Nephron (organoid): ENCODE data around the gene CAP2.

ENCODE experiments used
- H3K27ac Mint-ChIP-seq, 3 experiments: 2 replicates each; pipeline ENCODE4 v1.8.0; 2020; ENCODE audit warnings: mixed read lengths in 3 of 3, mild to moderate bottlenecking in 2 of 3, moderate library complexity in 1 of 3
- H3K27me3 Mint-ChIP-seq: 2 replicates; pipeline ENCODE4 v1.8.0; 2021; ENCODE audit warnings: low read depth, mild to moderate bottlenecking, moderate library complexity, mixed read lengths
- H3K36me3 Mint-ChIP-seq: 2 replicates; pipeline ENCODE4 v1.8.0; 2020; ENCODE audit warnings: low read depth, mixed read lengths
- H3K4me1 Mint-ChIP-seq: 2 replicates; pipeline ENCODE4 v1.8.0; 2020; ENCODE audit warnings: mixed read lengths
- H3K4me3 Mint-ChIP-seq, 3 experiments: 2 replicates each; pipeline ENCODE4 v1.8.0; 2020; ENCODE audit warnings: mild to moderate bottlenecking in 3 of 3, mixed read lengths in 3 of 3, moderate library complexity in 2 of 3
- H3K9me3 Mint-ChIP-seq: 2 replicates; pipeline ENCODE4 v1.8.0; 2020; ENCODE audit warnings: mixed read lengths
- CTCF ChIP-seq, 3 experiments: fragments of 200-600 bp; sonication (generic); IDR thresholded peaks; one replicate each; pipeline ENCODE4 v1.5.0; 2021; ENCODE audit warnings: antibody characterized with exemption in 3 of 3; ENCODE audit not compliant: unreplicated experiment in 3 of 3

CAP2 gene

GRCh38 chr6:17506531-17506930 lies 113.1 kb downstream of the CAP2 start:
- Mint-ChIP-seq H3K27ac (no peak overlapping the region), H3K4me3 (no peak overlapping the region), H3K9me3 (peaks cover 7% of the 10 kb centered on the region), H3K36me3 (peaks cover 28% of the 10 kb centered on the region), H3K4me1 (no peaks in the 10 kb centered on the region), H3K27me3 (no peaks in the 10 kb centered on the region)
- no peak for TF ChIP-seq CTCF (IDR thresholded peaks at IDR 0.05; ENCODE audit: unreplicated experiment in 3 of 3)

DNA sequence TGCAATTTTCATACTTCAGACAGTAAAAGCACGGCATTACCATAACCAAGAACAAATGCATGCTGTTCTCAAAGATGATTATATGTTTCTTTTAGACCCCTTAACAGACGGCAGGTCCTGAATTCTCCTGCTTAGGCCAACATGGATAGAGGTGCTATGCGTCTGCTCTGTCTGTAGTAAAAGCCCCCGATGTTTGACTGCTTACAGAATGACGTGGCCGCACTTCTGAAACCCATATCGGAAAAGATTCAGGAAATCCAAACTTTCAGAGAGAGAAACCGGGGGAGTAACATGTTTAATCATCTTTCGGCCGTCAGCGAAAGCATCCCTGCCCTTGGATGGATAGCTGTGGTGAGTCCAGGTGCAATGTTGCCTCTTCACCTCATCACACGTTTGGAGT lies 113.6 kb downstream of the CAP2 start:
- H3K4me3 Mint-ChIP-seq: no peak overlapping the region
- H3K4me1 Mint-ChIP-seq: no peaks in the 10 kb centered on the region
- H3K36me3 Mint-ChIP-seq: peaks cover 28% of the 10 kb centered on the region
- H3K27me3 Mint-ChIP-seq: no peaks in the 10 kb centered on the region
- H3K27ac Mint-ChIP-seq: no peak overlapping the region
- peaks cover 7% of the 10 kb centered on the region for H3K9me3 Mint-ChIP-seq
- no peak for TF ChIP-seq CTCF (IDR thresholded peaks at IDR 0.05; ENCODE audit: unreplicated experiment in 3 of 3)

DNA sequence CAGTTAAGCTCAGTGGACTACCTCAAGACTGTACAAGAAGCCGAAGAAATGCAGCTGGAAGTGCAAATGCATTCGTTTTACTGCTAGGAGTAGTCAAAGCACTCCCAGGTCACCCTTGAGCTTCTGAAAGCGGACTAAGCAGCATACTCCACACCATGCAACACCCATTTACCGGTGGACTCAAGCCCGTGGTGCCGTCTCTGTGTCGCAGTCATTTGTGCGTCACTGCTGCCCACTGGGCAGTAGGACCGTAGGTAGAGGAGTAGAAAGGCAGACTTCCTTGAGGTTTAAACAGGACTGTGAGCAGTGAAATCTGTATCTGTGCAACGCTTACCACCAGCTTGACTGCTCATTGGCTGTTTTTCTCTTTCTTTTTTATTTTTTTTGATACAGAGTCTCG lies 117.7 kb downstream of the CAP2 start:
- H3K9me3 Mint-ChIP-seq: peaks cover 7% of the 10 kb centered on the region
- H3K4me1 Mint-ChIP-seq: no peaks in the 10 kb centered on the region
- H3K4me3 Mint-ChIP-seq: no peak overlapping the region
- peaks cover 28% of the 10 kb centered on the region for H3K36me3 Mint-ChIP-seq
- H3K27ac Mint-ChIP-seq: no peak overlapping the region
- TF ChIP-seq CTCF (IDR thresholded peaks at IDR 0.05; ENCODE audit: unreplicated experiment in 3 of 3): no peak
- H3K27me3 Mint-ChIP-seq: no peaks in the 10 kb centered on the region

DNA sequence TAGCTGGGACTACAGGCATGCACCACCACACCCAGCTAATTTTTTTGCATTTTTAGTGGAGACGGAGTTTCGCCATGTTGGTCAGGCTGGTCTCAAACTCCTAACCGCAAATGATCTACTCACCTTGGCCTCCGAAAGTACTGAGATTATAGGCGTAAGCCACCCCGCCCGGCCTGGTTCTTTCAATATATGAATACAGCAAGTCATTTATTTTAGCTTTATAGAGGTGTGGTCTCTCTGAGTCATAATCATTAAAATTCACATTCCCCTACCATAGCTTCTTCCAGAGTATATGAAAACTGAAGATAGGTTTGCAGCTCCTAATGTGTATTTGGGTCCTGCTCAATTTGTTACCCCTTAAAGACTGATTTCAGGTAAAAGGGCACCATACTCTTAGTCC lies 118.2 kb downstream of the CAP2 start:
- TF ChIP-seq CTCF (IDR thresholded peaks at IDR 0.05; ENCODE audit: unreplicated experiment in 3 of 3): no peak
- H3K9me3 Mint-ChIP-seq: peaks cover 7% of the 10 kb centered on the region
- H3K4me1 Mint-ChIP-seq: peaks cover under 1% of the 10 kb centered on the region
- H3K27me3 Mint-ChIP-seq: no peaks in the 10 kb centered on the region
- no peak overlapping the region for H3K27ac Mint-ChIP-seq
- H3K4me3 Mint-ChIP-seq: no peak overlapping the region
- peaks cover 28% of the 10 kb centered on the region for H3K36me3 Mint-ChIP-seq

GRCh38 chr6:17519120-17519519 lies 125.7 kb downstream of the CAP2 start:
- peak overlapping the region; percentile 70 to 89 (median 72) for H3K27ac Mint-ChIP-seq
- no peak for TF ChIP-seq CTCF (IDR thresholded peaks at IDR 0.05; ENCODE audit: unreplicated experiment in 3 of 3)
- no peaks in the 10 kb centered on the region for H3K36me3 Mint-ChIP-seq
- H3K4me3 Mint-ChIP-seq: peak overlapping the region in 2 of 3 experiments; percentile 37 to 44
- no peaks in the 10 kb centered on the region for H3K27me3 Mint-ChIP-seq
- H3K4me1 Mint-ChIP-seq: peaks cover 21% of the 10 kb centered on the region
- no peaks in the 10 kb centered on the region for H3K9me3 Mint-ChIP-seq

- Mint-ChIP-seq H3K27ac (peak overlapping the region in 1 of 3 experiments; percentile 3), H3K36me3 (no peaks in the 10 kb centered on the region), H3K27me3 (no peaks in the 10 kb centered on the region), H3K4me1 (peaks cover 16% of the 10 kb centered on the region), H3K9me3 (peaks cover 3% of the 10 kb centered on the region), H3K4me3 (no peak overlapping the region)
- TF ChIP-seq CTCF (IDR thresholded peaks at IDR 0.05; ENCODE audit: unreplicated experiment in 3 of 3): no peak
Observed at GRCh38 chr6:17525637-17526036, 132.2 kb downstream of the CAP2 start.
